Bronchial epithelial cell (primary cell): ENCODE measurements around the gene TEKT2. TPM values are rescaled to one million over a fixed set of nuclear protein-coding genes. Genes with fewer than 3 reads are reported as not detected.

Source experiments
- DNase-seq: peaks from one replicate; pipeline ENCODE4 v3.0.0-alpha.2; 2010; ENCODE audit warnings: low read depth
- FAIRE-seq: peaks from 2 replicates; lab custom pipeline; 2011; peaks lifted over from hg19 to GRCh38; lab: Jason Lieb, UNC
- H3K27me3 ChIP-seq: 2 replicates; pipeline ENCODE4 v1.5.1; 2011; ENCODE audit warnings: low read length; ENCODE audit not compliant: control insufficient read depth, insufficient read depth
- H3K36me3 ChIP-seq: 2 replicates; pipeline ENCODE4 v1.5.1; 2011; ENCODE audit warnings: low read length; ENCODE audit not compliant: control insufficient read depth, insufficient read depth
- H3K4me3 ChIP-seq: 2 replicates; pipeline ENCODE4 v1.5.1; 2011; ENCODE audit warnings: mild to moderate bottlenecking, low read depth, low read length, control low read depth
- total RNA-seq: library from RNA; depleted of rRNA; stranded (reverse); fragments of >200 nt; gene quantifications from 2 replicates; pipeline ENCODE4 v1.2.1, GENCODE V29; 2014
- TF ChIP-seq, protein P1 (sequence below): IDR thresholded peaks from 2 replicates; pipeline ENCODE4 v1.5.1; 2011; ENCODE audit warnings: mild to moderate bottlenecking, moderate library complexity, low read length, control low read depth, inconsistent platforms; ENCODE audit not compliant: insufficient read depth, severe bottlenecking

The TEKT2 gene
- total RNA-seq, 1 donor from 2014 or later, result under 0.01 TPM

DNA sequence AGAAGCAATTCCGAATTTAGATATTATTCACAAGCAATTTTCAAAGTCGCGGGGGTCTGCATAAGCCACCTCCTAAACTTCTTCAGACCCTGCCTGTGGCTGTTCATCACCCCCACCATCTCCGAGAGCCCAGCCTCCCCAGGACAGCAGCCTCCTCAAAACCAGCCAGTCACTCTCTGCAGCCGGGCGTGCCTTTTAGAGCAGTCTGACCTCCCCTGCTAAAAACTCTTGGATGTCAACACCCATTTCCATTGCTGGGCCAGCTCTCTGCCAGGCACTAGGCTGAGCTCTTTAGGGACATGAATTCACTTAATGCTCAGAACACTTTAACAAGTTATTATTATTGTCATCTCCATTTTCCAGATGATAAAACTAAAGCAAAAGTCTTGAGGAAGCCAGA is 16.5 kb downstream of the TEKT2 start:
- TF ChIP-seq, protein P1, sequence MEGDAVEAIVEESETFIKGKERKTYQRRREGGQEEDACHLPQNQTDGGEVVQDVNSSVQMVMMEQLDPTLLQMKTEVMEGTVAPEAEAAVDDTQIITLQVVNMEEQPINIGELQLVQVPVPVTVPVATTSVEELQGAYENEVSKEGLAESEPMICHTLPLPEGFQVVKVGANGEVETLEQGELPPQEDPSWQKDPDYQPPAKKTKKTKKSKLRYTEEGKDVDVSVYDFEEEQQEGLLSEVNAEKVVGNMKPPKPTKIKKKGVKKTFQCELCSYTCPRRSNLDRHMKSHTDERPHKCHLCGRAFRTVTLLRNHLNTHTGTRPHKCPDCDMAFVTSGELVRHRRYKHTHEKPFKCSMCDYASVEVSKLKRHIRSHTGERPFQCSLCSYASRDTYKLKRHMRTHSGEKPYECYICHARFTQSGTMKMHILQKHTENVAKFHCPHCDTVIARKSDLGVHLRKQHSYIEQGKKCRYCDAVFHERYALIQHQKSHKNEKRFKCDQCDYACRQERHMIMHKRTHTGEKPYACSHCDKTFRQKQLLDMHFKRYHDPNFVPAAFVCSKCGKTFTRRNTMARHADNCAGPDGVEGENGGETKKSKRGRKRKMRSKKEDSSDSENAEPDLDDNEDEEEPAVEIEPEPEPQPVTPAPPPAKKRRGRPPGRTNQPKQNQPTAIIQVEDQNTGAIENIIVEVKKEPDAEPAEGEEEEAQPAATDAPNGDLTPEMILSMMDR, result no peak
- Histone ChIP-seq H3K36me3 (peaks cover 1% of the 10 kb centered on the region), H3K27me3 (no peaks in the 10 kb centered on the region), H3K4me3 (no peak overlapping the region)
- DNase-seq (no peak), FAIRE-seq (no peak)

DNA sequence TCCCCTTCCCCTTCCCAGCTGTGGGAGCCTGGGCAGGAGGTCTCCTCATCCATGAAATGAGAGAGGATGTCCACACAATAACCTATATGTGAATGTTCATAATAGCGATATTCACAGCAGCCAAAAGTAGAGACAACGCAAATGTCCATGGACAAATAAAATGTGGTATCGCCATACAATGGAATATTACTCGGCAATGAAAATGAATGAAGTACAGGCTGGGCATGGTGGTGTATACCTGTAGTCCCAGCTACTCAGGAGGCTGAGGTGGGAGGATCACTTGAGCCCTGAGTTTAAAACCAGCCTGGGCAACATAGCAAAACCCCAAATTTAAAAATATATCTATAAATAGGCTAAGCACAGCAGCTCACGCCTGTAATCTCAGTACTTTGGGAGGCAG is 17.7 kb downstream of the TEKT2 start:
- Histone ChIP-seq H3K36me3 (no peaks in the 10 kb centered on the region), H3K27me3 (no peaks in the 10 kb centered on the region), H3K4me3 (no peak overlapping the region)
- DNase-seq, result no peak
- FAIRE-seq, result peak; percentile 66
- TF ChIP-seq, protein P1, result no peak

DNA sequence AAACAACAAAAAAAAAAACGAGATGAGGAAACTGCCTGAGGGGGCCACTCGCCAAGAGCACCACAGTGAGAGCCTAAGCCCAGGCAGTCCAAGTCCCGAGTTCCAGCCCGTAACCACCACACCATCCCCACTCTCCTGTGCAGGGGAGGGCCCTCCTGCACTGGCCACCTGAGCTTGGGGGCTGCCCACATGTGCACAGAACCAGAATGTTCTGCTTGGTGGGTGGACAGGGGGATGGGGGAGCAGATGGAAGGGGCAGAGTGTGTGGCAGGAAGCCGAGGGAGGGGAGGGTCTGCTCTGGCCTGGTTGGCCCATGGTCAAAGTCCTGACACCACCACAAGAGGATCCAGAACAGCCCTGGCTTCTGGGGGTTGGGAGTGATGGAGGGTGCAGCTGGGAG is 22.4 kb downstream of the TEKT2 start:
- DNase-seq (no peak), FAIRE-seq (no peak)
- H3K4me3 ChIP-seq, result no peak overlapping the region
- TF ChIP-seq, protein P1, result no peak
- H3K27me3 ChIP-seq, result no peaks in the 10 kb centered on the region
- no peaks in the 10 kb centered on the region for H3K36me3 ChIP-seq

DNA sequence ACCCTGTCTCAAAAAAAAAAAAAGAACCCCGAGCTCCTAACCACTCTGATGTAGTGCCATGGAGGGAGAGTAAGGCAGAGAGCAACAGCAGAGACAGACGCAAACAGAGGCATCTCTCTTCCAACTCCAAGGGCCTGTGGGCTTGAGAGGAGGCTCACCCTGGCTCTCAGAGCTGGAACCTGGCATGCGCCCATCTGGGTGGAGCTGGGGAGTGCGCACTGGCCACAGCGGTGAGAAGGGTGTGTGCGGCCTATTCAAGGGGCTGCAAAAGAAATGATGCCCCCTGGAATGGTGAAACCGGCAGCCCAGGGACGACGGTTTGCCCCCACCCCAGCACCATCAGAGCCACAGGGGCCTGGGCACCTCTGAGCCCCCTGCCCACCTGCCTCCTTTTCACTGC is 23.5 kb downstream of the TEKT2 start:
- TF ChIP-seq, protein P1, result no peak
- FAIRE-seq, result no peak
- H3K27me3 ChIP-seq, result no peaks in the 10 kb centered on the region
- H3K36me3 ChIP-seq, result no peaks in the 10 kb centered on the region
- H3K4me3 ChIP-seq, result no peak overlapping the region
- no peak for DNase-seq

DNA sequence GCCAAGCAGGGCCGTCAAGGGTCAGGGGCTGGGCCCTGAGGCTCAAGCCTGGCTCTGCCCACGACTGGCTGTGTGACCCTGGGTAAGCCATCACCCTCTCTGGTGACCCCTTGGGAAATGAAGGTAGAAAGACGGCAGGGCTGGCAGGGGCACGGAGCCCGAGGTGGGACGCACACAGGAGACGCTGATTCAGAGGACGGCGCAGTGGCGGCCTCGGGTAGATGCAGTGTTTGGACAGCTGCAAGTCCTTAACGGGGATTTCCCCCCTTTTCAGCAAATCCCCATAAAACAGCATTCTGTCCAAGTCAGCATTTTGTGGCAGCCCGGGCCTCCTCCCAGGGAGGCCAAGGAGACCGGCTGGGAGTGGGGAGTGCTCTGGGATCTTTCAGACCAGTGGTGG is 24.4 kb downstream of the TEKT2 start:
- TF ChIP-seq, protein P1, result no peak
- no peak for FAIRE-seq

DNA sequence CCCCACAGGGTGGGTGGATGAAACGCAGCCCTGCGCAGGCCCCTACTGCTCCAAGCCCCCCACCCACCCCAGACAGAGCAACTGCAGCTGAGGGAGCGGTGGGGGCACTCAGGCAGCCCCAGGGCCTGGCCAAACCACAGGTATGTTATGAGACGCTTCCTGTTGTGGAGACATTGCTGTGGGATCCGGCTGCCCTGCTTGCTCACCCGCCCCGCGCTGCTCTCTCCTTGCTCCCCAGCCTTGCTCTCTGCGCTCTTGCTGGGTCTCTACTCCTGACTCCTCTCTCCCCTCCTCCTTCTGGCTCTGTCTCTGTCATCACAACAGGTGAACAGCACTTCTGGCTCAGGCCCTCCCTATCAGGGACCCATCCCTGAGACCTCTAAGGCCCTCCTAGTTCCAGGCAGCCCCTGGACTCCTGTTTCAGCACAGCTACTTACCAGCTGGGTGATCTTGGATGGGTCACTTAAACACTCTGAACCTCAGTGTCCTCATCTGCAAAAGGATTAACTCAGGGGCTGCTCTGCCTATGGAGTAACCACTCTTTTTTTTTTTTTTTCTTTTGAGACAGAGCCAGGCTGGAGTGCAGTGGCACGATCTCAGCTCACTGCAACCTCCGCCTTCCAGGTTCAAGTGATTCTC is 25.3 kb downstream of the TEKT2 start:
- Histone ChIP-seq H3K36me3 (no peaks in the 10 kb centered on the region), H3K27me3 (no peaks in the 10 kb centered on the region), H3K4me3 (no peak overlapping the region)
- FAIRE-seq, result no peak
- TF ChIP-seq, protein P1, result no peak
- peak; percentile 72 for DNase-seq

More for the DNA sequence above, 24.4 kb downstream of the TEKT2 start:
- DNase-seq, result peak; percentile 22
- H3K36me3 ChIP-seq, result no peaks in the 10 kb centered on the region
- no peaks in the 10 kb centered on the region for H3K27me3 ChIP-seq
- no peak overlapping the region for H3K4me3 ChIP-seq
